GM12878 (cell line): Measurements from ENCODE around the gene OPA1. TPM values are rescaled to one million over a fixed set of nuclear protein-coding genes. Genes with fewer than 3 reads are reported as not detected.

Experiments
- ATAC-seq: fragments of 200-7000 bp; cut with Tn5 transposase; 3 replicates; pipeline ENCODE4 v1.9.1; 2020; ENCODE audit warnings: mild to moderate bottlenecking, moderate library complexity
- BruUV-seq: library from RNA; stranded (reverse); fragments of 400-500 nt; replicated peaks from 2 replicates; lab custom pipeline; 2021; lab: Mats Ljungman, UMichigan
- CTCF ChIA-PET: fragments of 300-600 bp; sonication (Branson Sonifier 250); formaldehyde crosslinking; extraction: SDS; loops from one replicate; lab custom pipeline; 2021; ENCODE audit warnings: inconsistent platforms; lab: Yijun Ruan, JAX
- POLR2A ChIA-PET: fragments of 350-600 bp; formaldehyde crosslinking; extraction: SDS; loops from one replicate; lab custom pipeline; 2021; ENCODE audit warnings: inconsistent platforms; lab: Charles Lee
- RAD21 ChIA-PET: fragments of 300-600 bp; sonication (Branson Sonifier 250); formaldehyde crosslinking; loops from one replicate; lab custom pipeline; 2023; ENCODE audit warnings: antibody characterized with exemption; ENCODE audit not compliant: unreplicated experiment; lab: Charles Lee
- SMC1A ChIA-PET: fragments of 300-600 bp; sonication (Branson Sonifier 250); formaldehyde crosslinking; loops from one replicate; lab custom pipeline; 2023; ENCODE audit not compliant: unreplicated experiment, uncharacterized antibody; lab: Charles Lee
- DNase-seq: peaks from one replicate; pipeline ENCODE4 v3.0.0-alpha.2; 2011; ENCODE audit warnings: low read depth, low spot score
- FAIRE-seq: peaks from 3 replicates; lab custom pipeline; 2011; peaks lifted over from hg19 to GRCh38; lab: Jason Lieb, UNC
- H2AFZ ChIP-seq: 2 replicates; pipeline ENCODE4 v1.6.0; 2011; ENCODE audit warnings: low read depth, low read length, control low read depth; ENCODE audit not compliant: control insufficient read depth
- H3K27ac ChIP-seq: 2 replicates; pipeline ENCODE4 v1.5.1; 2011; ENCODE audit warnings: control low read depth; ENCODE audit not compliant: control insufficient read depth, insufficient read depth
- H3K27me3 ChIP-seq, 2 experiments: replicated peaks in 1 of 2; 2 replicates each; pipeline versions ENCODE4 v1.6.0 to v1.6.1; 2011; ENCODE audit warnings: low read length in 1 of 2; ENCODE audit not compliant: control insufficient read depth in 2 of 2, insufficient read depth in 2 of 2
- H3K36me3 ChIP-seq, 2 experiments: 2 replicates each; pipeline ENCODE4 v1.5.1; 2011; ENCODE audit warnings: low read length in 1 of 2; ENCODE audit not compliant: control insufficient read depth in 2 of 2, insufficient read depth in 2 of 2
- H3K4me1 ChIP-seq: 2 replicates; pipeline ENCODE4 v1.6.1; 2011; ENCODE audit warnings: mild to moderate bottlenecking, low read length, moderate library complexity, mixed read lengths; ENCODE audit not compliant: control insufficient read depth, insufficient read depth
- H3K4me2 ChIP-seq: 2 replicates; pipeline ENCODE4 v1.6.0; 2011; ENCODE audit warnings: control low read depth; ENCODE audit not compliant: control insufficient read depth, insufficient read depth
- H3K4me3 ChIP-seq: fragments of 200-600 bp; sonication (generic); 2 replicates; pipeline ENCODE4 v1.5.1; 2016
- H3K79me2 ChIP-seq: 2 replicates; pipeline ENCODE4 v1.6.0; 2011; ENCODE audit warnings: low read length; ENCODE audit not compliant: control insufficient read depth, insufficient read depth
- H3K9ac ChIP-seq: 2 replicates; pipeline ENCODE4 v1.8.0; 2011; ENCODE audit warnings: low read length, control low read depth, mixed read lengths; ENCODE audit not compliant: control insufficient read depth, insufficient read depth
- H3K9me3 ChIP-seq: replicated peaks from 3 replicates; pipeline ENCODE4 v1.5.1; 2011; ENCODE audit warnings: mild to moderate bottlenecking, low read length; ENCODE audit not compliant: control insufficient read depth, insufficient read depth
- H4K20me1 ChIP-seq: 2 replicates; pipeline ENCODE4 v1.6.0; 2011; ENCODE audit not compliant: control insufficient read depth, insufficient read depth
- BRCA1 ChIP-seq: IDR thresholded peaks from 2 replicates; pipeline ENCODE4 v1.6.1; 2011; ENCODE audit warnings: low read depth, low read length, improper control_type of control experiment
- CREM ChIP-seq: IDR thresholded peaks from 2 replicates; pipeline ENCODE4 v1.6.1; 2014; ENCODE audit warnings: antibody characterized with exemption, low read depth
- EED ChIP-seq: sonication (generic); IDR thresholded peaks from 2 replicates; pipeline ENCODE4 v1.6.1; 2016; ENCODE audit warnings: antibody characterized with exemption, low read depth
- MEF2A ChIP-seq: IDR thresholded peaks from 2 replicates; pipeline ENCODE4 v1.6.1; 2011; ENCODE audit warnings: low read depth, mild to moderate bottlenecking, low read length, moderate library complexity; ENCODE audit not compliant: insufficient read depth
- NBN ChIP-seq: fragments of 450-650 bp; IDR thresholded peaks from 2 replicates; pipeline ENCODE4 v1.6.1; 2016
- NR2C1 ChIP-seq: fragments of 450-650 bp; IDR thresholded peaks from 2 replicates; pipeline ENCODE4 v1.6.1; 2017; ENCODE audit warnings: antibody characterized with exemption, mild to moderate bottlenecking, moderate library complexity
- POLR2AphosphoS2 ChIP-seq: IDR thresholded peaks from 2 replicates; pipeline ENCODE4 v1.6.1; 2011; ENCODE audit warnings: low read depth, mild to moderate bottlenecking, low read length, improper control_type of control experiment, moderate library complexity
- RAD51 ChIP-seq: fragments of 450-650 bp; IDR thresholded peaks from 2 replicates; pipeline ENCODE4 v1.6.1; 2016; ENCODE audit warnings: moderate library complexity, mild to moderate bottlenecking, inconsistent platforms
- RCOR1 ChIP-seq: conservative IDR thresholded peaks from 2 replicates; pipeline ENCODE4 v1.6.1; 2012; ENCODE audit warnings: low read depth, low read length, improper control_type of control experiment
- SIN3A ChIP-seq: IDR thresholded peaks from 2 replicates; pipeline ENCODE4 v1.6.1; 2012; ENCODE audit warnings: low read depth, low read length, improper control_type of control experiment
- SMARCA5 ChIP-seq: fragments of 450-650 bp; IDR thresholded peaks from 2 replicates; pipeline ENCODE4 v1.6.1; 2017; ENCODE audit warnings: mild to moderate bottlenecking
- SUPT20H ChIP-seq: IDR thresholded peaks from 2 replicates; pipeline ENCODE4 v1.6.1; 2011; ENCODE audit warnings: low read depth, mild to moderate bottlenecking, low read length, moderate library complexity, borderline replicate concordance; ENCODE audit not compliant: control insufficient read depth
- YBX1 ChIP-seq: fragments of 450-650 bp; IDR thresholded peaks from 2 replicates; pipeline ENCODE4 v1.6.1; 2016; ENCODE audit warnings: antibody characterized with exemption
- WGBS: methylation state at CpG from one replicate; pipeline ENCODE4 v1.1.6; 2016; ENCODE audit warnings: low lambda C conversion rate; ENCODE audit not compliant: insufficient replicate concordance, insufficient coverage; ENCODE audit errors: missing lambda C conversion rate; 5-methylcytosine and 5-hydroxymethylcytosine counted together
- in situ Hi-C: fragments of 300-500 bp; cut with MboI; formaldehyde crosslinking; loops from 9 replicates; pipeline ENCODE4 v1.14.3; 2018; ENCODE audit warnings: mixed read lengths
- intact Hi-C: fragments of 100-400 bp; cut with micrococcal nuclease; formaldehyde crosslinking; loops from one replicate; pipeline ENCODE4 v1.14.2; 2022; ENCODE audit not compliant: unreplicated experiment
- polyA plus RNA-seq, 11 experiments: library from polyadenylated mRNA; depleted of rRNA in 4 of 11; unstranded in 6 of 11; stranded (reverse) in 5 of 11; fragments of >200 nt; fragmentation: Nextera tagmentation in 4 of 11; fragmentation: Illumina TruSeq in 1 of 11; extraction: Ambion mirVana in 4 of 11; extraction: Trizol in 1 of 11; gene quantifications; 1 replicate in 1 of 11; 2 replicates in 10 of 11; pipeline versions ENCODE4 v1.2.1 to v1.2.3, GENCODE V29; 2011 to 2016; ENCODE audit warnings: inconsistent platforms in 2 of 11, missing spikeins in 2 of 11, low read depth in 1 of 11
- total RNA-seq, 4 experiments: library from RNA; depleted of rRNA in 3 of 4; stranded (reverse); fragments of >200 nt in 3 of 4; fragmentation: Illumina TruSeq in 1 of 4; extraction: Trizol in 1 of 4; gene quantifications; 2 replicates each; pipeline versions ENCODE4 v1.2.1 to v1.2.3, GENCODE V29; 2013 to 2021
- TF ChIP-seq, protein P1 (sequence below): IDR thresholded peaks from 2 replicates; pipeline ENCODE4 v1.6.1; 2012; ENCODE audit warnings: low read depth, low read length, improper control_type of control experiment
- TF ChIP-seq, protein P2 (sequence below): fragments of 450-650 bp; IDR thresholded peaks from 2 replicates; pipeline ENCODE4 v1.6.1; 2016; ENCODE audit warnings: mild to moderate bottlenecking
- TF ChIP-seq, protein P3 (sequence below): IDR thresholded peaks from 2 replicates; pipeline ENCODE4 v1.6.1; 2012; ENCODE audit warnings: low read length, inconsistent platforms
- TF ChIP-seq, protein P4 (sequence below): fragments of 450-650 bp; IDR thresholded peaks from 2 replicates; pipeline ENCODE4 v1.6.1; 2014; ENCODE audit warnings: mild to moderate bottlenecking
- TF ChIP-seq, protein P5 (sequence below): fragments of 450-650 bp; IDR thresholded peaks from 2 replicates; pipeline ENCODE4 v1.6.1; 2018; ENCODE audit warnings: borderline replicate concordance, mild to moderate bottlenecking; ENCODE audit not compliant: partially characterized antibody

Gene OPA1
- total and polyA plus RNA-seq, 10 of the 15 experiments (the other 5 are each of a cell fraction or from before 2014, with no cell fraction given), result 14.7 to 108 (median 59.3) TPM

DNA sequence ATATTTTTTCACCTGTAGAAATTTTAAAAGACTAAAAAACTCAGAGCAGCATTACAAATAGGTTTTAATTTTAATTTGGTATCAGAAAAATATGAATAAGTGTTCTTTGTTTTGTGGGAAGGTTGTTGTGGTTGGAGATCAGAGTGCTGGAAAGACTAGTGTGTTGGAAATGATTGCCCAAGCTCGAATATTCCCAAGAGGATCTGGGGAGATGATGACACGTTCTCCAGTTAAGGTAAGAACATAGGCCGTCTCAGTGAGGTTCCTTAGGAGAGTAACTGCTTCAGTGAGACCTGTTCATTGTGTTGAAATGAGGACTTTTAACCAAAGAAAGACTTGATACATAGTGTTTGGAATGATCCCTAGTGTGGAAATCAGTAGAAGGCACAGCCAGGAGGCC lies 44.8 kb downstream of the OPA1 start:
- Histone ChIP-seq H3K4me2 (no peak overlapping the region), H4K20me1 (no peaks in the 10 kb centered on the region), H2AFZ (no peak overlapping the region), H3K79me2 (no peaks in the 10 kb centered on the region), H3K27me3 (no peaks in the 10 kb centered on the region)
- ATAC-seq (no peak), FAIRE-seq (no peak)
- CTCF ChIA-PET, result no interaction called here
- POLR2A ChIA-PET, result no interaction called here
- RAD21 ChIA-PET, result no interaction called here
- TF ChIP-seq, protein P1, sequence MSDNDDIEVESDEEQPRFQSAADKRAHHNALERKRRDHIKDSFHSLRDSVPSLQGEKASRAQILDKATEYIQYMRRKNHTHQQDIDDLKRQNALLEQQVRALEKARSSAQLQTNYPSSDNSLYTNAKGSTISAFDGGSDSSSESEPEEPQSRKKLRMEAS, result no peak
- TF ChIP-seq SMARCA5 (no peak), POLR2AphosphoS2 (no peak), RAD51 (no peak), MEF2A (no peak), SUPT20H (no peak), SIN3A (no peak), RCOR1 (no peak), NBN (no peak), EED (no peak), BRCA1 (no peak), CREM (no peak), NR2C1 (no peak), YBX1 (no peak)
- TF ChIP-seq, protein P2, sequence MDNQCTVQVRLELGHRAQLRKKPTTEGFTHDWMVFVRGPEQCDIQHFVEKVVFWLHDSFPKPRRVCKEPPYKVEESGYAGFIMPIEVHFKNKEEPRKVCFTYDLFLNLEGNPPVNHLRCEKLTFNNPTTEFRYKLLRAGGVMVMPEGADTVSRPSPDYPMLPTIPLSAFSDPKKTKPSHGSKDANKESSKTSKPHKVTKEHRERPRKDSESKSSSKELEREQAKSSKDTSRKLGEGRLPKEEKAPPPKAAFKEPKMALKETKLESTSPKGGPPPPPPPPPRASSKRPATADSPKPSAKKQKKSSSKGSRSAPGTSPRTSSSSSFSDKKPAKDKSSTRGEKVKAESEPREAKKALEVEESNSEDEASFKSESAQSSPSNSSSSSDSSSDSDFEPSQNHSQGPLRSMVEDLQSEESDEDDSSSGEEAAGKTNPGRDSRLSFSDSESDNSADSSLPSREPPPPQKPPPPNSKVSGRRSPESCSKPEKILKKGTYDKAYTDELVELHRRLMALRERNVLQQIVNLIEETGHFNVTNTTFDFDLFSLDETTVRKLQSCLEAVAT, result no peak
- TF ChIP-seq, protein P3, sequence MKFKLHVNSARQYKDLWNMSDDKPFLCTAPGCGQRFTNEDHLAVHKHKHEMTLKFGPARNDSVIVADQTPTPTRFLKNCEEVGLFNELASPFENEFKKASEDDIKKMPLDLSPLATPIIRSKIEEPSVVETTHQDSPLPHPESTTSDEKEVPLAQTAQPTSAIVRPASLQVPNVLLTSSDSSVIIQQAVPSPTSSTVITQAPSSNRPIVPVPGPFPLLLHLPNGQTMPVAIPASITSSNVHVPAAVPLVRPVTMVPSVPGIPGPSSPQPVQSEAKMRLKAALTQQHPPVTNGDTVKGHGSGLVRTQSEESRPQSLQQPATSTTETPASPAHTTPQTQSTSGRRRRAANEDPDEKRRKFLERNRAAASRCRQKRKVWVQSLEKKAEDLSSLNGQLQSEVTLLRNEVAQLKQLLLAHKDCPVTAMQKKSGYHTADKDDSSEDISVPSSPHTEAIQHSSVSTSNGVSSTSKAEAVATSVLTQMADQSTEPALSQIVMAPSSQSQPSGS, result no peak
- TF ChIP-seq, protein P4, sequence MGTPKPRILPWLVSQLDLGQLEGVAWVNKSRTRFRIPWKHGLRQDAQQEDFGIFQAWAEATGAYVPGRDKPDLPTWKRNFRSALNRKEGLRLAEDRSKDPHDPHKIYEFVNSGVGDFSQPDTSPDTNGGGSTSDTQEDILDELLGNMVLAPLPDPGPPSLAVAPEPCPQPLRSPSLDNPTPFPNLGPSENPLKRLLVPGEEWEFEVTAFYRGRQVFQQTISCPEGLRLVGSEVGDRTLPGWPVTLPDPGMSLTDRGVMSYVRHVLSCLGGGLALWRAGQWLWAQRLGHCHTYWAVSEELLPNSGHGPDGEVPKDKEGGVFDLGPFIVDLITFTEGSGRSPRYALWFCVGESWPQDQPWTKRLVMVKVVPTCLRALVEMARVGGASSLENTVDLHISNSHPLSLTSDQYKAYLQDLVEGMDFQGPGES, result no peak
- TF ChIP-seq, protein P5, sequence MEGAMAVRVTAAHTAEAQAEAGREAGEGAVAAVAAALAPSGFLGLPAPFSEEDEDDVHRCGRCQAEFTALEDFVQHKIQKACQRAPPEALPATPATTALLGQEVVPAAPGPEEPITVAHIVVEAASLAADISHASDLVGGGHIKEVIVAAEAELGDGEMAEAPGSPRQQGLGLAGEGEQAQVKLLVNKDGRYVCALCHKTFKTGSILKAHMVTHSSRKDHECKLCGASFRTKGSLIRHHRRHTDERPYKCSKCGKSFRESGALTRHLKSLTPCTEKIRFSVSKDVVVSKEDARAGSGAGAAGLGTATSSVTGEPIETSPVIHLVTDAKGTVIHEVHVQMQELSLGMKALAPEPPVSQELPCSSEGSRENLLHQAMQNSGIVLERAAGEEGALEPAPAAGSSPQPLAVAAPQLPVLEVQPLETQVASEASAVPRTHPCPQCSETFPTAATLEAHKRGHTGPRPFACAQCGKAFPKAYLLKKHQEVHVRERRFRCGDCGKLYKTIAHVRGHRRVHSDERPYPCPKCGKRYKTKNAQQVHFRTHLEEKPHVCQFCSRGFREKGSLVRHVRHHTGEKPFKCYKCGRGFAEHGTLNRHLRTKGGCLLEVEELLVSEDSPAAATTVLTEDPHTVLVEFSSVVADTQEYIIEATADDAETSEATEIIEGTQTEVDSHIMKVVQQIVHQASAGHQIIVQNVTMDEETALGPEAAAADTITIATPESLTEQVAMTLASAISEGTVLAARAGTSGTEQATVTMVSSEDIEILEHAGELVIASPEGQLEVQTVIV, result no peak
- TF ChIP-seq, all 136 proteins: peak for 0
- H3K4me1 ChIP-seq, result no peaks in the 10 kb centered on the region
- SMC1A ChIA-PET, result interaction anchor here (0.6 to 1.6 kb wide), 3 partner anchors 8 to 675 kb away, joined by 3 to 5 read pairs (median 3); no protein-coding TSS in a partner anchor
- no peak overlapping the region for H3K9ac ChIP-seq
- H3K36me3 ChIP-seq, result peaks cover 3 to 22% of the 10 kb centered on the region in 2 experiments; a peak in 3 of 4 replicates
- 97% methylated on average over 3 of the region's 3 CpGs for WGBS
- intact Hi-C loops (no loop called here), in situ Hi-C loops (no loop called here)
- BruUV-seq, result no TSS peak
- no peak for DNase-seq
- no peaks in the 10 kb centered on the region for H3K9me3 ChIP-seq
- H3K4me3 ChIP-seq, result no peak overlapping the region
- H3K27ac ChIP-seq, result no peak overlapping the region
